ENCODE measurements around the gene CNPY4.

Gene CNPY4

GRCh38 chr7:100158229-100159098 is 39.0 kb downstream of the CNPY4 start, which contains the start of gene TRAPPC14:
TSS of gene TRAPPC14 (minus strand) at chr7:100158723. CDS start at chr7:100158499, 224 bp downstream.
- TF ChIP-seq, protein P1, sequence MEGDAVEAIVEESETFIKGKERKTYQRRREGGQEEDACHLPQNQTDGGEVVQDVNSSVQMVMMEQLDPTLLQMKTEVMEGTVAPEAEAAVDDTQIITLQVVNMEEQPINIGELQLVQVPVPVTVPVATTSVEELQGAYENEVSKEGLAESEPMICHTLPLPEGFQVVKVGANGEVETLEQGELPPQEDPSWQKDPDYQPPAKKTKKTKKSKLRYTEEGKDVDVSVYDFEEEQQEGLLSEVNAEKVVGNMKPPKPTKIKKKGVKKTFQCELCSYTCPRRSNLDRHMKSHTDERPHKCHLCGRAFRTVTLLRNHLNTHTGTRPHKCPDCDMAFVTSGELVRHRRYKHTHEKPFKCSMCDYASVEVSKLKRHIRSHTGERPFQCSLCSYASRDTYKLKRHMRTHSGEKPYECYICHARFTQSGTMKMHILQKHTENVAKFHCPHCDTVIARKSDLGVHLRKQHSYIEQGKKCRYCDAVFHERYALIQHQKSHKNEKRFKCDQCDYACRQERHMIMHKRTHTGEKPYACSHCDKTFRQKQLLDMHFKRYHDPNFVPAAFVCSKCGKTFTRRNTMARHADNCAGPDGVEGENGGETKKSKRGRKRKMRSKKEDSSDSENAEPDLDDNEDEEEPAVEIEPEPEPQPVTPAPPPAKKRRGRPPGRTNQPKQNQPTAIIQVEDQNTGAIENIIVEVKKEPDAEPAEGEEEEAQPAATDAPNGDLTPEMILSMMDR (IDR thresholded peaks at IDR 0.05; ENCODE audit: low read depth, low read length) = no peak
- H3K4me3 ChIP-seq (ENCODE audit: low read depth, low read length) = peak within 1 kb of the TSS; percentile 57
- in situ Hi-C loops (cut with HindIII; ENCODE audit: low sequenced_read_pairs) = no loop called here
- DNase-seq (ENCODE audit: low read depth, low spot score) = peak; percentile 85

- in situ Hi-C loops (cut with HindIII; ENCODE audit: low sequenced_read_pairs) = no loop called here
- DNase-seq (ENCODE audit: low read depth, low spot score) = no peak
- peak overlapping the region; percentile 57 for H3K4me3 ChIP-seq (ENCODE audit: low read depth, low read length)
- TF ChIP-seq, protein P1 (IDR thresholded peaks at IDR 0.05; ENCODE audit: low read depth, low read length) = no peak
These were observed 39.7 kb downstream of the CNPY4 start for GRCh38 chr7:100159099-100159623.

DNA sequence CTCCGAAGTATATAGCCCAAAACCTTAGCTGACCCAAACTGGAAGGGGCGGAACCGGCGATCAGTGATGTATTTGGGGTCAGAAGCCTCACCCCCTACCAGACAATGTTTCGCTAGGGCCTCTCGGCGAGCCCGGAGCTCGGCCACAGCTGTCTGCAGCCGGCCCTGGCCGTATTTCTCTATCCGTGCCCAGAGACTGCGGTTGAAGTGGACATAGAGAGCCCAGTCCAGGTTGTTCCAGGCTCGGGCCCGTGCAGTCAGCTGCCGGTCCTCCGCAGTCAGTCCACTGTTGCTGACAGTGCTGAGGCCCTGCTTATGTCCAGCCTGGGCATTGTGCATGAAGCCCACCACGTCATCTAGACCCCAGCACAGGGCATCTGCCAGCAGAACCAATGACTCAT is 40.6 kb downstream of the CNPY4 start:
- TF ChIP-seq, protein P1 (IDR thresholded peaks at IDR 0.05; ENCODE audit: low read depth, low read length) = no peak
- DNase-seq (ENCODE audit: low read depth, low spot score) = no peak
- in situ Hi-C loops (cut with HindIII; ENCODE audit: low sequenced_read_pairs) = no loop called here
- H3K4me3 ChIP-seq (ENCODE audit: low read depth, low read length) = no peak overlapping the region

- H3K4me3 ChIP-seq (ENCODE audit: low read depth, low read length) = no peak overlapping the region
- in situ Hi-C loops (cut with HindIII; ENCODE audit: low sequenced_read_pairs) = no loop called here
These were observed 43.6 kb downstream of the CNPY4 start for GRCh38 chr7:100163006-100163531.

DNA sequence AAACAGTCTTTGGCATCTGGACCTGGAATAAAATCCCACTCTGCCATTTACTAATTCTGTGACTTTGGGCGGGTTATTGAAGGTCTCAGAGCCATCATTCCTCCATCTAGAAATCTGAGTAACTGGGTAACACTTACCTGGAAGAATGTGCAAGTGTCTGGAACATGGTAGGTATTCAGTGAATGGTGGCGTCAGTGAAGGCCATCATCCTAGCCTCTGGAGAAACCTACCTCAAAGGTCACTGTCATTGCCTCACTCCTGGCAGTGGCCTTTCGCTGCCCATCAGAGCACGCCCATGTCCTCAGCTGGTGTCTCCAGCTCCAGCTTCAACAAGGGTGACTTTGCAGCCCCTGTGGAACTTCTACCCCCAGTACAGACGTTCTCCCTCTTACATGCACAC is 44.4 kb downstream of the CNPY4 start:
- no peak overlapping the region for H3K4me3 ChIP-seq (ENCODE audit: low read depth, low read length)
- in situ Hi-C loops (cut with HindIII; ENCODE audit: low sequenced_read_pairs) = no loop called here
- TF ChIP-seq, protein P1 (IDR thresholded peaks at IDR 0.05; ENCODE audit: low read depth, low read length) = no peak
- no peak for DNase-seq (ENCODE audit: low read depth, low spot score)

More at GRCh38 chr7:100163006-100163531, 43.6 kb downstream of the CNPY4 start:
- no peak for DNase-seq (ENCODE audit: low read depth, low spot score)
- TF ChIP-seq, protein P1 (IDR thresholded peaks at IDR 0.05; ENCODE audit: low read depth, low read length) = no peak

- TF ChIP-seq, protein P1 (IDR thresholded peaks at IDR 0.05; ENCODE audit: low read depth, low read length) = no peak
- DNase-seq (ENCODE audit: low read depth, low spot score) = no peak
- in situ Hi-C loops (cut with HindIII; ENCODE audit: low sequenced_read_pairs) = no loop called here
- no peak overlapping the region for H3K4me3 ChIP-seq (ENCODE audit: low read depth, low read length)
These were observed 47.0 kb downstream of the CNPY4 start for GRCh38 chr7:100166317-100166940.

Measured in astrocyte of the spinal cord (primary cell).